GM21529 (cell line): ENCODE measurements around the gene TNIK.
"Not testable (repeated sequence)": the region's sequence is repeated elsewhere in the genome, so short reads cannot be mapped to it uniquely, and the experiment has no call there.

Experiments
- ATAC-seq: cut with Tn5 transposase; IDR thresholded peaks from one replicate; pipeline ENCODE4 v1.9.1; 2021; ENCODE audit not compliant: unreplicated experiment

Gene TNIK

GRCh38 chr3:171422855-171423254, 37.4 kb downstream of the TNIK start:
- ATAC-seq: not testable (repeated sequence)

GRCh38 chr3:171420667-171421066, 39.5 kb downstream of the TNIK start:
- no peak for ATAC-seq

- no peak for ATAC-seq
Measured at GRCh38 chr3:171419457-171419856, 40.7 kb downstream of the TNIK start.

- ATAC-seq: no peak
Measured at GRCh38 chr3:171417813-171418212, 42.4 kb downstream of the TNIK start.

- no peak for ATAC-seq
Measured at GRCh38 chr3:171417137-171417536, 43.1 kb downstream of the TNIK start.

- no peak for ATAC-seq
Measured at GRCh38 chr3:171416666-171417065, 43.5 kb downstream of the TNIK start.

GRCh38 chr3:171416061-171416460, 44.1 kb downstream of the TNIK start:
- ATAC-seq: no peak

GRCh38 chr3:171415070-171415469, 45.1 kb downstream of the TNIK start:
- ATAC-seq: no peak

GRCh38 chr3:171412473-171412872, 47.7 kb downstream of the TNIK start:
- ATAC-seq: no peak

GRCh38 chr3:171412054-171412453, 48.2 kb downstream of the TNIK start:
- no peak for ATAC-seq

- ATAC-seq: no peak
Measured at GRCh38 chr3:171410186-171410585, 50.0 kb downstream of the TNIK start.

- ATAC-seq: no peak
Measured at GRCh38 chr3:171407759-171408158, 52.4 kb downstream of the TNIK start.

GRCh38 chr3:171404376-171404967, 55.7 kb downstream of the TNIK start:
- ATAC-seq: no peak

GRCh38 chr3:171402281-171402680, 57.9 kb downstream of the TNIK start:
- no peak for ATAC-seq

GRCh38 chr3:171401432-171401831, 58.8 kb downstream of the TNIK start:
- ATAC-seq: no peak

- no peak for ATAC-seq
Measured at GRCh38 chr3:171399842-171400241, 60.4 kb downstream of the TNIK start.

GRCh38 chr3:171398343-171398742, 61.9 kb downstream of the TNIK start:
- no peak for ATAC-seq

GRCh38 chr3:171397089-171397488, 63.1 kb downstream of the TNIK start:
- no peak for ATAC-seq

- ATAC-seq: no peak
Measured at GRCh38 chr3:171396048-171396447, 64.2 kb downstream of the TNIK start.

GRCh38 chr3:171393032-171393744, 67.0 kb downstream of the TNIK start:
- no peak for ATAC-seq

GRCh38 chr3:171391432-171391831, 68.8 kb downstream of the TNIK start:
- no peak for ATAC-seq

GRCh38 chr3:171390051-171390941, 69.9 kb downstream of the TNIK start:
- no peak for ATAC-seq
